Brain pericyte (primary cell): ENCODE data around the gene OR14A2.
"Not testable (repeated sequence)": the region's sequence is repeated elsewhere in the genome, so short reads cannot be mapped to it uniquely, and the experiment has no call there.

Source experiments
- DNase-seq: peaks from one replicate; pipeline ENCODE4 v3.0.0-alpha.2; 2012; ENCODE audit warnings: low read depth, low spot score

The OR14A2 gene

GRCh38 chr1:247748041-247748440 is at the start of gene OR14A2:
Gene OR14A2, minus strand, starts transcription at chr1:247748141.
- DNase-seq = no peak

- no peak for DNase-seq
Measured at GRCh38 chr1:247797518-247797917, 49.6 kb upstream of the OR14A2 start.

- no peak for DNase-seq
Measured at GRCh38 chr1:247769603-247770002, 21.7 kb upstream of the OR14A2 start.

- no peak for DNase-seq
Measured at GRCh38 chr1:247760456-247760855, 12.5 kb upstream of the OR14A2 start, which contains the start of gene OR1C1. Gene OR1C1, minus strand, starts transcription at chr1:247760556. Its CDS starts 2,150 bp downstream, at chr1:247758406.

GRCh38 chr1:247754311-247754710 is 6.4 kb upstream of the OR14A2 start:
- not testable (repeated sequence) for DNase-seq

GRCh38 chr1:247749870-247750269 is 1.9 kb upstream of the OR14A2 start:
- DNase-seq = no peak

- DNase-seq = no peak
Measured at GRCh38 chr1:247747616-247748015, 325 bp downstream of the OR14A2 start.

GRCh38 chr1:247746391-247746935 is 1.5 kb downstream of the OR14A2 start:
- DNase-seq = no peak

- DNase-seq = not testable (repeated sequence)
Measured at GRCh38 chr1:247742215-247742760, 5.7 kb downstream of the OR14A2 start.

- DNase-seq = no peak
Measured at GRCh38 chr1:247741756-247742155, 6.2 kb downstream of the OR14A2 start.

- no peak for DNase-seq
Measured at GRCh38 chr1:247740721-247741120, 7.2 kb downstream of the OR14A2 start.

GRCh38 chr1:247738315-247738714 is 9.6 kb downstream of the OR14A2 start, which contains the start of gene OR14K1:
Gene OR14K1, plus strand, starts transcription at chr1:247738615. Its CDS starts 0 bp downstream, at chr1:247738615.
- DNase-seq = no peak

GRCh38 chr1:247721222-247721621 is 26.7 kb downstream of the OR14A2 start:
- no peak for DNase-seq

GRCh38 chr1:247716546-247716945 is 31.4 kb downstream of the OR14A2 start, which contains the start of gene OR6F1:
Gene OR6F1, minus strand, starts transcription at chr1:247716646. Its CDS starts 3,891 bp downstream, at chr1:247712755.
- DNase-seq = no peak

- no peak for DNase-seq
Measured at GRCh38 chr1:247713753-247714152, 34.2 kb downstream of the OR14A2 start.

- not testable (repeated sequence) for DNase-seq
Measured at GRCh38 chr1:247710681-247711080, 37.3 kb downstream of the OR14A2 start.

- no peak for DNase-seq
Measured at GRCh38 chr1:247701338-247701737, 46.6 kb downstream of the OR14A2 start.

- no peak for DNase-seq
Measured at GRCh38 chr1:247681288-247681897, 66.5 kb downstream of the OR14A2 start.

GRCh38 chr1:247680171-247680570 is 67.8 kb downstream of the OR14A2 start:
- no peak for DNase-seq

- DNase-seq = no peak
Measured at GRCh38 chr1:247679639-247680038, 68.3 kb downstream of the OR14A2 start, which contains the start of gene OR13G1. Gene OR13G1, minus strand, starts transcription at chr1:247679739. Its CDS starts 6,698 bp downstream, at chr1:247673041.
